Breast epithelium (tissue), 3 donors: Measurements from ENCODE around the gene SLC39A11.

Source experiments
- CTCF ChIP-seq, 3 donors: fragments of 450-650 bp; IDR thresholded peaks; one replicate each; pipeline ENCODE4 v1.5.1; 2016 to 2017; ENCODE audit warnings: antibody characterized with exemption in 3 of 3, mild to moderate bottlenecking in 3 of 3, moderate library complexity in 3 of 3
- POLR2A ChIP-seq: fragments of 450-650 bp; IDR thresholded peaks from one replicate; pipeline ENCODE4 v1.6.1; 2016; ENCODE audit warnings: antibody characterized with exemption, mild to moderate bottlenecking, moderate library complexity
- POLR2AphosphoS5 ChIP-seq, 3 donors: sonication (generic); formaldehyde crosslinking; IDR thresholded peaks; one replicate each; pipeline ENCODE4 v1.6.1; 2017; ENCODE audit warnings: antibody characterized with exemption in 3 of 3

GRCh38 chr17:72598695-72599094 is 493.8 kb downstream of the SLC39A11 start:
- TF ChIP-seq POLR2AphosphoS5 (IDR thresholded peaks at IDR 0.05) (no peak), CTCF (IDR thresholded peaks at IDR 0.05) (no peak), POLR2A (no peak)
